HEK293T (cell line): Measurements from ENCODE around the gene SLC66A1.

ENCODE experiments used
- CTCF ChIA-PET: fragments of 350-600 bp; formaldehyde crosslinking; extraction: SDS; loops from one replicate; lab custom pipeline; 2021; ENCODE audit warnings: antibody characterized with exemption, inconsistent platforms; lab: Yijun Ruan, JAX
- POLR2A ChIA-PET: fragments of 350-600 bp; formaldehyde crosslinking; extraction: SDS; loops from one replicate; lab custom pipeline; 2020; ENCODE audit warnings: antibody characterized with exemption, inconsistent platforms; lab: Yijun Ruan, JAX
- DNase-seq: peaks from one replicate; pipeline ENCODE4 v3.0.0; 2012; ENCODE audit warnings: mixed read lengths; ENCODE audit errors: extremely low spot score
- ARNT ChIP-seq: fragments of 450-650 bp; IDR thresholded peaks from 2 replicates; pipeline ENCODE4 v1.6.1; 2017; ENCODE audit warnings: mild to moderate bottlenecking
- BHLHE40 ChIP-seq: fragments of 450-650 bp; IDR thresholded peaks from 2 replicates; pipeline ENCODE4 v1.6.1; 2016; ENCODE audit warnings: mild to moderate bottlenecking, moderate library complexity, borderline replicate concordance
- CTBP1 ChIP-seq: fragments of 450-650 bp; IDR thresholded peaks from 2 replicates; pipeline ENCODE4 v1.6.1; 2016; ENCODE audit warnings: borderline replicate concordance
- ELF4 ChIP-seq: fragments of 450-650 bp; IDR thresholded peaks from 2 replicates; pipeline ENCODE4 v1.6.1; 2017; ENCODE audit warnings: antibody characterized with exemption
- FOXA1 ChIP-seq: fragments of 450-650 bp; IDR thresholded peaks from 2 replicates; pipeline ENCODE4 v1.6.1; 2016; ENCODE audit warnings: mild to moderate bottlenecking
- FOXK2 ChIP-seq: fragments of 450-650 bp; IDR thresholded peaks from 2 replicates; pipeline ENCODE4 v1.6.1; 2016; ENCODE audit warnings: mild to moderate bottlenecking
- FOXM1 ChIP-seq: fragments of 450-650 bp; IDR thresholded peaks from 2 replicates; pipeline ENCODE4 v1.6.1; 2017; ENCODE audit warnings: mild to moderate bottlenecking, borderline replicate concordance
- HDGF ChIP-seq: fragments of 450-650 bp; IDR thresholded peaks from 2 replicates; pipeline ENCODE4 v1.6.1; 2017; ENCODE audit warnings: antibody characterized with exemption, borderline replicate concordance
- L3MBTL2 ChIP-seq: fragments of 450-650 bp; conservative IDR thresholded peaks from 2 replicates; pipeline ENCODE4 v1.6.1; 2016; ENCODE audit warnings: mild to moderate bottlenecking
- LEF1 ChIP-seq: fragments of 450-650 bp; IDR thresholded peaks from 2 replicates; pipeline ENCODE4 v1.6.1; 2017; ENCODE audit warnings: mild to moderate bottlenecking, borderline replicate concordance
- NFRKB ChIP-seq: fragments of 450-650 bp; IDR thresholded peaks from 2 replicates; pipeline ENCODE4 v1.6.1; 2016; ENCODE audit warnings: mild to moderate bottlenecking, moderate library complexity
- SP1 ChIP-seq: fragments of 450-650 bp; IDR thresholded peaks from 2 replicates; pipeline ENCODE4 v1.6.1; 2017
- SUZ12 ChIP-seq: fragments of 450-650 bp; IDR thresholded peaks from 2 replicates; pipeline ENCODE4 v1.6.1; 2016; ENCODE audit warnings: mild to moderate bottlenecking
- TARDBP ChIP-seq: fragments of 450-650 bp; IDR thresholded peaks from 2 replicates; pipeline ENCODE4 v1.6.1; 2016
- ZNF384 ChIP-seq: fragments of 450-650 bp; IDR thresholded peaks from 2 replicates; pipeline ENCODE4 v1.6.1; 2016
- TF ChIP-seq, protein P1 (sequence below): fragments of 450-650 bp; IDR thresholded peaks from 2 replicates; pipeline ENCODE4 v1.6.1; 2016

Gene SLC66A1

DNA sequence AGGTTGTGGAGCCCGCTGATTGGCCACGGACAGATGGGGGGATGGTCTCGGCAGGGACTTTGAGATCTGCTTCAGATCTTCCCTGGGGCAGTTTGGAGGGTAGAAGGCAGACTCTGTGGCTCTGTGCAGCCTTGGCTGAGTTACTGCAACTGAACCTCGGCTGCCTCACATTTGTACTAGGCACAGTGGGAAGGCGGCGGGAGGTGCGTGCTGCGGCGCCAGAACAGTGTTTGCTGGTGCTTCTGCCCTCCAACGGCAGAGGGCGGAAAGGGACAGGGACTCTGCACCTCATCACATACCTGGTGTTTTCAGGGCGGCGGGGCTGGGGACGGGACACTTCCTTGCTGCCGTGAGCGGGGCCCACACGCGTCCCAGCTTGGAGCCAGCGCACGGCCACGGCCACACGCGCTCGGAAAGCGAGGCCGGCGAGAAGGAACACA lies 26.2 kb downstream of the SLC66A1 start:
- POLR2A ChIA-PET = no interaction called here
- CTCF ChIA-PET = no interaction called here

DNA sequence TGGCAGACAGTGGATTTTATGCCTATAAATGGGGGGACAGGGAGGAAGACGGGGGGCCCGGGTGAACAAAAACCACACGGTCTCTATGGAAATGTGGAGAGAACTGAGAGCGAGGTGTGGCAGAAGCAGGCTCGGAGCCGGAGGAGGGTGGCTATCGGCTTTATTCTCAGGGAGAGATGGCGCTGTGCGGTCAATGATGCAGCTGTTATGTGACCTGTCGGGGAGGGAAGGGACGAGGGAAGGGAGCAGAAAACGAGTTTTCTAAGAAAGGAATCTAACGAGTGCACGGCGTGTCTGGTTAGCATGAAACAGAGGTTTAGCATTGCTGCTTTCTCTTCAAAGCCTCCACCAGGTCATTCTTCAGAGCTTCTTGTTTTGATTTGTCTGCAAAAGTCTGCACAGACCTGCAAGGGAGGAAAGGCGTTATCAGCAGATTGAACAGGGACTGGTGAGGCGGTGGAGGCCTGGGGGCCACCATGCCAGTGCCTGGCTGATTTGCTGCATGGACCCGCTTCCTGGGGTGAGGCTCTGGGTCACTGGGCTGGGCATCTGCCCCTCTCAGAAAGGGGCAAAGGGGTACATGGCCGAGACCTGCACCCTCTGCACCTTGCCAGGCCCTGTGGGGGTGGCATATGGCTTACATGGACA lies 27.2 kb downstream of the SLC66A1 start:
- no peak for DNase-seq
- TF ChIP-seq CTBP1 = no peak
- TF ChIP-seq ZNF384 = no peak
- TF ChIP-seq SP1 = no peak
- TF ChIP-seq BHLHE40 = no peak
- no peak for TF ChIP-seq L3MBTL2
- no peak for TF ChIP-seq FOXM1
- no peak for TF ChIP-seq SUZ12
- TF ChIP-seq FOXK2 = no peak
- no peak for TF ChIP-seq HDGF
- no peak for TF ChIP-seq ARNT
- CTCF ChIA-PET = no interaction called here
- POLR2A ChIA-PET = no interaction called here

More for the DNA sequence above, 26.2 kb downstream of the SLC66A1 start:
- peak; percentile 68 for DNase-seq
- TF ChIP-seq SUZ12 = no peak
- TF ChIP-seq ZNF384 = no peak
- no peak for TF ChIP-seq CTBP1
- TF ChIP-seq FOXK2 = no peak
- no peak for TF ChIP-seq HDGF
- no peak for TF ChIP-seq LEF1
- TF ChIP-seq TARDBP = no peak
- no peak for TF ChIP-seq SP1
- TF ChIP-seq ARNT = no peak
- TF ChIP-seq, protein P1, sequence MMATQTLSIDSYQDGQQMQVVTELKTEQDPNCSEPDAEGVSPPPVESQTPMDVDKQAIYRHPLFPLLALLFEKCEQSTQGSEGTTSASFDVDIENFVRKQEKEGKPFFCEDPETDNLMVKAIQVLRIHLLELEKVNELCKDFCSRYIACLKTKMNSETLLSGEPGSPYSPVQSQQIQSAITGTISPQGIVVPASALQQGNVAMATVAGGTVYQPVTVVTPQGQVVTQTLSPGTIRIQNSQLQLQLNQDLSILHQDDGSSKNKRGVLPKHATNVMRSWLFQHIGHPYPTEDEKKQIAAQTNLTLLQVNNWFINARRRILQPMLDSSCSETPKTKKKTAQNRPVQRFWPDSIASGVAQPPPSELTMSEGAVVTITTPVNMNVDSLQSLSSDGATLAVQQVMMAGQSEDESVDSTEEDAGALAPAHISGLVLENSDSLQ = no peak
- no peak for TF ChIP-seq NFRKB
- TF ChIP-seq FOXM1 = no peak
- TF ChIP-seq FOXA1 = no peak
- no peak for TF ChIP-seq L3MBTL2
- TF ChIP-seq BHLHE40 = no peak
- TF ChIP-seq ELF4 = no peak

DNA sequence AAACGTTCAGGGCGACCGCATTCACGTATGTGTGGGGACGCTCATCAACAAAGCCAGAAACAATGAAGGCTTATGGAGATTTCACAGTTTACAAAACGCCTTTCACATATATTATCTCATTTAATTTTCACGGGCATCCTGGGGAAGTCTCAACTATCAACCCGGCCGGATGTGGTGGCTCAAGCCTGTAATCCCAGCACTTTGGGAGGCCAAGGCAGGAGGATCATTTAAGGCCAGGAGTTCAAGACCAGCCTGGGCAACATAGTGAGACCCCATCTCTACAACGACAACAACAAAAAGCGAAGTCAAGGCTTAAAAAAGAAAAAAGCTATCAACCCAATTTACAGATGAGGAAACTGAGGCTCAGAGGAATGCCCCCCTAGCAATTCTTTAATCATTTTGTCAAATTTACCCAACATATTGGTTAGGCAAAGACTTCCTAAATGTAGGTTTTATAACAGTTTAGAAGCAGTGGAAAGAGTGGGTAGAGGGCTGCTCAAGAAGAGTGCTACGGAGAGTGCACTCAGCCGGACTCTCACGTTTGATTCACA lies 28.3 kb downstream of the SLC66A1 start:
- DNase-seq = no peak
- ChIA-PET CTCF (no interaction called here), POLR2A (no interaction called here)
- TF ChIP-seq ZNF384 = no peak
- no peak for TF ChIP-seq TARDBP
- TF ChIP-seq HDGF = no peak
- no peak for TF ChIP-seq FOXK2
- no peak for TF ChIP-seq LEF1
- no peak for TF ChIP-seq ELF4
- no peak for TF ChIP-seq SUZ12
- TF ChIP-seq BHLHE40 = no peak
- TF ChIP-seq CTBP1 = no peak
- no peak for TF ChIP-seq NFRKB
- no peak for TF ChIP-seq FOXA1
- TF ChIP-seq ARNT = no peak
- no peak for TF ChIP-seq FOXM1
- TF ChIP-seq, protein P1 = no peak
- TF ChIP-seq L3MBTL2 = no peak
- no peak for TF ChIP-seq SP1

DNA sequence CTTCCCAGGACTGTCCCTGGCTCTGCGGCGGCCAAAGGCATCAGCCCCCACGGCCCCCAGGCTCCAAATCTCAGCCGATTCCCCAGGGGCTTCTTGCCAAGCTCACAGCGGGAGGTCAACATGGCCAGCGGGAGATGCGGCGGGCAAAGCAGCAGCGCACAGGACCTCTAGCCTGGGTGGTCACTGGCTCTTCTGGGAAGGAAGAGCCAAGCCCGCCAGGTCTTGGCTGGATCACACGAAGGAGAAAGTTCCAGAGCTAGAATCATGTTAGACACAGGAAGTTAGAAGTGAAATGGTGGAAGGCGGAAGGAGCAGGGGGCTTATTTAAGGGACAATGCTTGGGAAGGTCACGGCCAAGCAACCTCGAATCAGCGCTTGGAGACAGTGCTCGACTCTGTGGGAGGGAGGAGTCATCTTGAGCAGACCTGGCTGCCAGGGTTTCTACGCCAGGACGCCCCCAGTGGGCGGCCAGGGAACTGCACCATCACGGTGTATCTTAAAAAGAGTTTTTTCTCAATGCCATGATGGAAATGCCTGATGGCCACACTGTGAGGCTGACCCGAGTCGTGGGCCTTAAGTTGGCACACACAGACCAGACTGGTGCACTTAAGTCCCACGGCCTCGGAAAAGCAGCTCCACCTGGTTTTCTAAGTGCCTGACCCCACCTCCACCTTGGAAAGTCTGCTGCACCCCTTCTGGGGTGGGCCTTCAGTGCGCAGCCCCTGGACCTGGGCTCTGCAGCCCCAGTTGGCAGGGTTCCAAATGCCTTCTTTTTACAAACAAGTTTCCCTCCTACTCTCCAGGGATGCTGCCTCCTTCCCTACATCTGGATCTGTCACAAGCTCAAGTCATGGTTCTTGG lies 29.3 kb downstream of the SLC66A1 start:
- ChIA-PET CTCF (no interaction called here), POLR2A (no interaction called here)
- TF ChIP-seq CTBP1 (no peak), FOXK2 (no peak), LEF1 (no peak), FOXA1 (no peak), SUZ12 (no peak), ZNF384 (no peak), NFRKB (no peak), HDGF (no peak), ELF4 (no peak)
- DNase-seq = peak; percentile 90

DNA sequence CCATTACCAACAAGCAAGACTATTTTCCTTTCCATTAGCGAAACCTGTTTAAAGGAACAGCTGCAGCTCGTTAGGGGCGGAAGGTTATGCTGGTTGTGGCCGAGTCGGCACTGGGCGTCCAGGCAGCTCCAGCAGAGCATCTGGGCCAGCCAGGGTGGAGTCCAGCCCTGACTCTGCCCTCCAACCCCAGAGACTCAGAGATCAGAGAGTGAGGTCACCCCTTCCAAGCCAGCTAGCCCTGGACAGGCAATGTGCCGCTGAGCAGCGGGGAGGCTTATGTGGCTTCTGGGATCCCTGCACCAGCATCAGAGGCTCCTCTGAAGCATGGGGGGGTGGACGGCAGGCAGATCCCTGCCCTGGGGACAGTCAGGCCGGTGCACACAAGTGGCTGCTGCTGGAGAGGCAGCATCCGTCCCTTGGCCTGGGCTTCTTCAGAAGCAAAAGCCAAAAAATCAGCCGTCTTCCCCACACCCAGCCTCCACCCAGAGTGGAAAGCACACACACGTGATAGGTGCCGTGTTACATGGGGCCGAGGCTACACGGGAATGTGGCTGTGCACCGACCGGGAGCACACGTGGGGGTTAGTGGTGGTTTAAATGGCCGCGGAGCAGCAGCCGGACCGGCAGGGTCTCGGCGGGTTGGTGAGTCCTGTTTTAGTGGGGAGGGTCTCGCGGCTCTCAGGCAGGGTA lies 30.1 kb downstream of the SLC66A1 start:
- DNase-seq = no peak
- POLR2A ChIA-PET = no interaction called here
- CTCF ChIA-PET = no interaction called here
- no peak for TF ChIP-seq LEF1
- TF ChIP-seq SP1 = no peak
- no peak for TF ChIP-seq BHLHE40
- TF ChIP-seq NFRKB = no peak
- no peak for TF ChIP-seq L3MBTL2
- no peak for TF ChIP-seq FOXM1
- no peak for TF ChIP-seq FOXA1
- TF ChIP-seq, protein P1 = no peak
- no peak for TF ChIP-seq FOXK2
